Fibroblast of pulmonary artery (primary cell): ENCODE measurements around the gene CPAMD8.

Source experiments
- DNase-seq: peaks from one replicate; pipeline ENCODE4 v3.0.0-alpha.2; 2010; ENCODE audit warnings: low read depth
- H3K4me3 ChIP-seq: replicated peaks from 2 replicates; pipeline ENCODE4 v1.5.1; 2011; ENCODE audit warnings: low read depth, mild to moderate bottlenecking, control low read depth, low read length, moderate library complexity
- CTCF ChIP-seq: IDR thresholded peaks from 2 replicates; pipeline ENCODE4 v1.5.1; 2011; ENCODE audit warnings: mild to moderate bottlenecking, control low read depth, low read length, inconsistent platforms; ENCODE audit errors: missing control alignments

Gene CPAMD8

GRCh38 chr19:16856091-16856490, 170.5 kb downstream of the CPAMD8 start:
- H3K4me3 ChIP-seq: no peak overlapping the region
- no peak for TF ChIP-seq CTCF
- no peak for DNase-seq

GRCh38 chr19:16853066-16853465, 173.5 kb downstream of the CPAMD8 start:
- no peak for DNase-seq
- no peak for TF ChIP-seq CTCF
- no peak overlapping the region for H3K4me3 ChIP-seq

GRCh38 chr19:16851031-16851712, 175.4 kb downstream of the CPAMD8 start:
- TF ChIP-seq CTCF: no peak
- no peak overlapping the region for H3K4me3 ChIP-seq

GRCh38 chr19:16850133-16850532, 176.5 kb downstream of the CPAMD8 start:
- no peak for DNase-seq
- H3K4me3 ChIP-seq: no peak overlapping the region
- TF ChIP-seq CTCF: no peak

More at GRCh38 chr19:16851031-16851712, 175.4 kb downstream of the CPAMD8 start:
- DNase-seq: no peak

- DNase-seq: no peak
- H3K4me3 ChIP-seq: no peak overlapping the region
- no peak for TF ChIP-seq CTCF
Measured at GRCh38 chr19:16849168-16849567, 177.4 kb downstream of the CPAMD8 start.

GRCh38 chr19:16847430-16847829, 179.2 kb downstream of the CPAMD8 start:
- TF ChIP-seq CTCF: no peak

GRCh38 chr19:16846901-16847300, 179.7 kb downstream of the CPAMD8 start:
- no peak for TF ChIP-seq CTCF
- H3K4me3 ChIP-seq: no peak overlapping the region
- no peak for DNase-seq

More at GRCh38 chr19:16847430-16847829, 179.2 kb downstream of the CPAMD8 start:
- H3K4me3 ChIP-seq: no peak overlapping the region
- DNase-seq: no peak
